Motor neuron (in vitro differentiated cells): ENCODE measurements around the gene EFCAB6. TPM values are rescaled to one million over a fixed set of nuclear protein-coding genes. Genes with fewer than 3 reads are reported as not detected.

Experiments used
- ATAC-seq, 8 experiments: fragments of 200-7000 bp; cut with Tn5 transposase; replicated peaks in 6 of 8; 2 replicates each; pipeline ENCODE4 v1.8.0; 2021; ENCODE audit warnings: mild to moderate bottlenecking in 8 of 8, moderate library complexity in 8 of 8
- H3K27ac ChIP-seq, 2 donors: fragments of 250-450 bp; sonication (Bioruptor Pico); 2 replicates each; pipeline ENCODE4 v1.9.0; 2021; ENCODE audit warnings: antibody characterized with exemption in 2 of 2, mild to moderate bottlenecking in 2 of 2, moderate library complexity in 1 of 2
- H3K4me1 ChIP-seq, 2 donors: fragments of 250-450 bp; sonication (Bioruptor Pico); replicated peaks in 1 of 2; 2 replicates each; pipeline ENCODE4 v1.6.1; 2021; ENCODE audit warnings: antibody characterized with exemption in 2 of 2, mild to moderate bottlenecking in 2 of 2, moderate library complexity in 1 of 2
- H3K4me3 ChIP-seq, 5 donors: fragments of 250-450 bp; sonication (Bioruptor Pico); 2 replicates each; pipeline ENCODE4 v1.9.0; 2021; ENCODE audit warnings: antibody characterized with exemption in 5 of 5, mild to moderate bottlenecking in 5 of 5, moderate library complexity in 4 of 5
- WGBS, 10 experiments: fragments of 450-650 bp; shearing (Covaris generic); methylation state at CpG; one replicate each; pipeline ENCODE4 v1.0.0; 2022; 5-methylcytosine and 5-hydroxymethylcytosine counted together
- in situ Hi-C, 9 experiments: fragments of 400-800 bp; cut with MboI; loops; one replicate each; pipeline ENCODE4 v1.15.0; 2021; ENCODE audit warnings: low sequenced_read_pairs in 9 of 9, low pct_unique_long_range_greater_than_20kb in 2 of 9; ENCODE audit not compliant: unreplicated experiment in 9 of 9
- total RNA-seq, 8 experiments: library from RNA; unstranded; fragments of 300-600 nt; gene quantifications; 2 replicates each; pipeline versions ENCODE4 v1.2.3 to v1.2.4, GENCODE V29; 2022

Gene EFCAB6
- total RNA-seq, 8 experiments from 2014 or later = 1.0 to 9.2 (median 2.5) TPM

GRCh38 chr22:43843783-43844530, 31.9 kb upstream of the EFCAB6 start:
- in situ Hi-C loops = loop anchor here in 1 of 9 experiments (25.0 kb wide), 1 partner anchor 457 kb away; no protein-coding TSS in a partner anchor
- H3K4me3 ChIP-seq = no peak overlapping the region
- ATAC-seq = peak in 3 of 8 experiments; percentile 11 to 63 (median 14)
- no peak overlapping the region for H3K27ac ChIP-seq
- WGBS, 10 experiments = 56 to 100% (median 80%) methylated on average over 1 to 11 of the region's 21 CpGs
- H3K4me1 ChIP-seq = peaks cover 7 to 11% of the 10 kb centered on the region in 2 donors

GRCh38 chr22:43841742-43842141, 29.6 kb upstream of the EFCAB6 start:
- no peak overlapping the region for H3K27ac ChIP-seq
- 65 to 100% (median 92%) methylated on average over 2 to 7 of the region's 21 CpGs; no CpG with 5 or more reads in 6 of the 10 experiments for WGBS, 10 experiments
- H3K4me3 ChIP-seq = no peak overlapping the region
- no peaks in the 10 kb centered on the region for H3K4me1 ChIP-seq
- in situ Hi-C loops = loop anchor here in 1 of 9 experiments (25.0 kb wide), 1 partner anchor 454 kb away; no protein-coding TSS in a partner anchor
- ATAC-seq = no peak

DNA sequence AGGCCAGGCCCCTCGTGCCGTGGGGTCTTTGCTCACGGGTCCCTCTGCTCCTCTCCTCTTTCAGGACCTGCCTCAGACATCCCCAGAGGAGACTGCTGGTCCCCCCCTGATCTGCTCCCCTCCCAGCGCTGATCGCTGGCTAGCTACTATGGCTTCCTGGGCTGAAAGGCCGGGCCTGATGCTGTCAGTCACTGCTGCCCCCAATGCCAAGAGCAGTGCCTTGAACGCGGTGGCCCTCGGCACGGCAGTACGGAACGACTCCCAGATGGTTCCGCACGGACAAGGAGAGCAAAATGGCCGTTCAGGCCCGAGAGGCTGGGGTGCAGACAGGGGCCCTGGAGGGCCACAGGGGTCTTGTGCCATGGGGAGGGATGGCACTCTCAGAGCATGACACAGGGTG, 28.7 kb upstream of the EFCAB6 start:
- WGBS, 10 experiments = 60 to 87% methylated on average over 1 to 6 of the region's 16 CpGs; no CpG with 5 or more reads in 8 of the 10 experiments
- ATAC-seq = no peak
- no peak overlapping the region for H3K4me3 ChIP-seq
- H3K27ac ChIP-seq = no peak overlapping the region
- H3K4me1 ChIP-seq = no peaks in the 10 kb centered on the region
- in situ Hi-C loops = loop anchor here in 1 of 9 experiments (25.0 kb wide), 1 partner anchor 454 kb away; no protein-coding TSS in a partner anchor

- WGBS, 10 experiments = 60 to 100% (median 84%) methylated on average over 1 to 3 of the region's 13 CpGs; no CpG with 5 or more reads in 6 of the 10 experiments
- in situ Hi-C loops = loop anchor here in 1 of 9 experiments (25.0 kb wide), 1 partner anchor 453 kb away; no protein-coding TSS in a partner anchor
- no peak overlapping the region for H3K4me3 ChIP-seq
- H3K4me1 ChIP-seq = no peaks in the 10 kb centered on the region
- no peak overlapping the region for H3K27ac ChIP-seq
- no peak for ATAC-seq
These were observed 28.3 kb upstream of the EFCAB6 start for GRCh38 chr22:43840431-43840830.

- Histone ChIP-seq H3K4me3 (no peak overlapping the region), H3K27ac (no peak overlapping the region), H3K4me1 (no peaks in the 10 kb centered on the region)
- no peak for ATAC-seq
- in situ Hi-C loops = loop anchor here in 1 of 9 experiments (25.0 kb wide), 1 partner anchor 452 kb away; no protein-coding TSS in a partner anchor
- 0 to 80% (median 67%) methylated on average over 1 to 3 of the region's 8 CpGs; no CpG with 5 or more reads in 5 of the 10 experiments for WGBS, 10 experiments
These were observed 27.7 kb upstream of the EFCAB6 start for GRCh38 chr22:43839781-43840180.

DNA sequence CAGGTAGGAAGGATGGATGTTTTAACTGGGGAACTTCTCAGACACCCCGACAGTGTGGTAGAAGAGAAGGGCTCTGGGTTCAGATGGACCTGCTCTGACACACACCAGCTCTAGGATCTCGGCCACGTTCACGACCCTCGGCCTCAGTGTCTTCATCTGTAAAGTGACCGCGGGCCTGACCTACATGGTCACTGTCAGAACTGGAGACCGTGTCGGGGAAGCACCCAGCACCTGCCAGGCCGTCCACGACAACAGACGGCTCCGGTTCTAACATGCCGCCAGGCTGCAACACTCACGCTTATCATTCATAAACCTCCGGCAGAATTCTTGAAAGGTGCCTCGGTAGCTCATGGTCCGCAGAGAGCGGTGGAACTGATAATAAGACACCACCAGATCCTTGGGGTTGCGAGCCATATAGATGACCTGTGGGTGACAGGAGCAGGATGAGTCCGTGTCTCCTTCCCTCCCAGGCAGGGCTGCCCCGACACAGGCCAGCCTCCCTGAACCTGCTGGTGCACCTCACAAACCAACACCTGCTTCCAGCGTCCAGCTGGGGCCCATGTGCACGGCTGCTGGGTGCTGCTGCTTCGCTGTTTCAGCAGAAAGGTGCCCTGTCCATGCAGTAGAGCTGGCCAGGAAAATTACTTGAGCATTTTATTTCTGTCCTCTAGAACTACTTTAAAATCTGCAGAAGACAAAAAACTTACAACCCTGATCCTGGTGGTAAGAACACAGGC, 26.6 kb upstream of the EFCAB6 start:
- in situ Hi-C loops = loop anchor here in 1 of 9 experiments (25.0 kb wide), 1 partner anchor 451 kb away; no protein-coding TSS in a partner anchor
- WGBS, 10 experiments = 45 to 100% (median 92%) methylated on average over 1 to 8 of the region's 25 CpGs; no CpG with 5 or more reads in 2 of the 10 experiments
- no peak for ATAC-seq
- Histone ChIP-seq H3K27ac (no peak overlapping the region), H3K4me1 (no peaks in the 10 kb centered on the region), H3K4me3 (no peak overlapping the region)

GRCh38 chr22:43838161-43838560, 26.1 kb upstream of the EFCAB6 start:
- peak in 1 of 8 experiments; percentile 46 for ATAC-seq
- in situ Hi-C loops = loop anchor here in 1 of 9 experiments (25.0 kb wide), 1 partner anchor 451 kb away; no protein-coding TSS in a partner anchor
- Histone ChIP-seq H3K4me3 (no peak overlapping the region), H3K27ac (no peak overlapping the region), H3K4me1 (no peaks in the 10 kb centered on the region)
- WGBS, 10 experiments = 20 to 98% (median 95%) methylated on average over 1 to 9 of the region's 10 CpGs; no CpG with 5 or more reads in 6 of the 10 experiments

DNA sequence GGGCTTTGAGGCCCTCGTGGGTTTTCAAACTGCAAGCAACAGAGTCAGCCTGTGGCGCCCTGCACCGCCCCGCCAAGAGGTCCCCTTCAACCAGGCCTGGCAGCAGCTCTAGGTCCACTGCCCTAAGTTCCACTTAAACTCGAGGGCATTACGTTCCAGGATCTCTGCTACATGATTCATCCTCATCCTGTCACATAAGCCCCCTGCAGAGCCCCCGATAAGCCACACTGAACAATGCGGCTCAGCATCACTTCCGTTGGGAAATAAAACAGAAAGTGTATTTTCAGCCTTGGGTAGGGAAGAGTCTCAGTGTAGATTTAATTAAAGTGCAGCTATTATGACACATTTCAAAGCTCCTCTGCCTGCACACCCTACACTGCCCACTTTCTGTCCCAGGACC, 25.6 kb upstream of the EFCAB6 start:
- no peak for ATAC-seq
- 89 to 100% (median 93%) methylated on average over 1 to 7 of the region's 9 CpGs; no CpG with 5 or more reads in 5 of the 10 experiments for WGBS, 10 experiments
- Histone ChIP-seq H3K4me3 (no peak overlapping the region), H3K27ac (no peak overlapping the region), H3K4me1 (no peaks in the 10 kb centered on the region)
- in situ Hi-C loops = loop anchor here in 1 of 9 experiments (25.0 kb wide), 1 partner anchor 450 kb away; no protein-coding TSS in a partner anchor

- Histone ChIP-seq H3K4me3 (no peak overlapping the region), H3K4me1 (no peaks in the 10 kb centered on the region), H3K27ac (no peak overlapping the region)
- ATAC-seq = no peak
- in situ Hi-C loops = loop anchor here in 1 of 9 experiments (25.0 kb wide), 1 partner anchor 448 kb away; no protein-coding TSS in a partner anchor
- 20 to 100% (median 78%) methylated on average over 1 to 8 of the region's 13 CpGs; no CpG with 5 or more reads in 2 of the 10 experiments for WGBS, 10 experiments
These were observed 23.6 kb upstream of the EFCAB6 start for GRCh38 chr22:43835736-43836135.

DNA sequence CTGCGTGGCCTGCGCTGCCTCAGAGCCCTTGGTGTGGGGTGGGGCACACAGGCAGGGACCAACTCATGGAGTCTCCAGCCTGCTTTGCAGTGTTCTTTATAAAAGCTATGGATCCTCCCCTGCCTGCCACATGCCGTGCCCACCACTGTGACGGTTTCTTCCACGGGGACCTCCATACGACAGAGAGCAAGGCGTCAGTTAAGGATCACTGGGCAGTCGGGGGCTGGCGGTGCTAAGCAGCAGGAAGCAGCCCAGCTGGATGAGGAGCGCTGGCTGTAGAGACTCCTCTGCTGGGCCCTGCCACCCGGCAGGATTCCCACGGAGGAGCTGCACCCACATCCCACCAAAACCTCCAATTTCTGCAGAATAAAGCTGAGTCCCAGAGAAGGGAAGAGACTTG, 23.1 kb upstream of the EFCAB6 start:
- H3K27ac ChIP-seq = no peak overlapping the region

GRCh38 chr22:43833286-43834240, 21.5 kb upstream of the EFCAB6 start:
- peaks cover 13 to 16% of the 10 kb centered on the region in 2 donors for H3K4me1 ChIP-seq
- H3K27ac ChIP-seq = no peak overlapping the region
- in situ Hi-C loops = loop anchor here in 1 of 9 experiments (25.0 kb wide), 1 partner anchor 446 kb away; no protein-coding TSS in a partner anchor
- no peak overlapping the region for H3K4me3 ChIP-seq
- no peak for ATAC-seq
- 40 to 100% (median 53%) methylated on average over 1 to 4 of the region's 36 CpGs; no CpG with 5 or more reads in 7 of the 10 experiments for WGBS, 10 experiments

More for the DNA sequence above, 23.1 kb upstream of the EFCAB6 start:
- ATAC-seq = no peak
- H3K4me3 ChIP-seq = no peak overlapping the region
- H3K4me1 ChIP-seq = peaks cover 0 to 2% of the 10 kb centered on the region in 2 donors
- in situ Hi-C loops = loop anchor here in 1 of 9 experiments (25.0 kb wide), 1 partner anchor 448 kb away; no protein-coding TSS in a partner anchor
- 37 to 96% (median 81%) methylated on average over 2 to 6 of the region's 12 CpGs; no CpG with 5 or more reads in 6 of the 10 experiments for WGBS, 10 experiments
